Inferior parietal cortex (tissue), 1 donor: ENCODE results near the gene BTBD17.
A peak's percentile ranks its signal among the peaks of the same experiment; 100 is the strongest.

ENCODE experiments used
- DNase-seq: peaks from one replicate; pipeline ENCODE4 v3.0.0-alpha.2; 2016; ENCODE audit errors: extremely low spot score

Gene BTBD17

DNA sequence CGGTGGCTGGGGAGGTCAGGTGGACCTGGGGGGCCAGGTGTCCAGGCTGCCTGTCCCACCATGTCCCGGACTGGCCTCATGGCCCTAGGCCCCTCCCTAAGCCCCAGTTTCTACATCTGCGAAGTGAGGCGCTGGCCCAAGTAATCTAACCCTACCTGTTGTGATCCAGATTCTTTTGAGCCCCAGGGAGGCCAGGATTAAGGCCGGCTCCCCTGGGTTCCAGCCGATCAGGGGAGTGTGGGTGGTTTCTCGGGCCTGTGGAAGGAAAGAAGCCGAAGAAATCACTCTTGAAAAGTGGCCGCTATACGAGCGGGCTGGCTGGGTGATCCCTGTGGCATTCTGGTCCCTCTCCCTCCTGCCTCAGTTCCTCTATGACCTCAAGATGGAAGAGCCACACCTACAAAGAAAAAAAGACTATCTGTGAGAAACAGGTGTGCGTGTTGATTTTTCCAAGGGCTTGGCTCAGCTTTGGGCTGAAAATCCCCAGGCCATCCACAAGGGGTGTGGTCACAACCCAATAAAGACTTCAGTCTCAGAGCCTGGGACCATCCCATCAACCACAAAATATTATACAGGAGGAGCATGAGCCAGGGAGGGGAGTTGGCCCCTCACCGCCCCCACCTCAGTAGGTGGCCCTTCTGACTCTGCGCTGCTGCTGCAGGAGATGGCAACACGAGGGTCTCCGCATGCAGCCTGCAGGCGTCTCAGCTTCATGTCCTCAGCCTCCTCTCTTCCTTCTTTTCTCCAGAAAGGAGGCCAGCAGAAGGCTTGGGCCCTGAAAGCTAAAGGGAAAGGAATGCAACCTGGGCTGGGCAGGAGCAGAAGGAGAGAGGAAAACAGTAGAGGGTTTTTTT, 25.9 kb upstream of the BTBD17 start:
- no peak for DNase-seq

DNA sequence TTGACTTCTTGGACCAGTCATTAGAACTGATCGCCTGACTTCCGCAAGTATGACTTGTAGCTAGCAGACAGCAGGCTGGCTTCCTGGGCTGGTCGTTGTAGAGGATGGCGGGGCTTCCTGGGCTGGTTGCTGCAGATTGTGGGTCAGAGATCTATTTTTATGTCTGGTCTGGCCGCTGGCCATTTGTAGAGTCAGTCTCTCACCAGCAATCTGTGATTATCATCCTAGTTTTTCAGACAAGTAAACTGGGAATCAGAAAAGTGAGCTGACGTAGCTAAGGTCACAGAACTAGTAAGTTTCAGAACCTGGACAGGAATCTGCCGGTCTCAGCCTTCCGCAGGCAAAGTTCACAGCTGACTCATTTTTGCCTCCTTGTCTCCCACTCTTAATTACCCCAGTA, 24.7 kb upstream of the BTBD17 start:
- no peak for DNase-seq

DNA sequence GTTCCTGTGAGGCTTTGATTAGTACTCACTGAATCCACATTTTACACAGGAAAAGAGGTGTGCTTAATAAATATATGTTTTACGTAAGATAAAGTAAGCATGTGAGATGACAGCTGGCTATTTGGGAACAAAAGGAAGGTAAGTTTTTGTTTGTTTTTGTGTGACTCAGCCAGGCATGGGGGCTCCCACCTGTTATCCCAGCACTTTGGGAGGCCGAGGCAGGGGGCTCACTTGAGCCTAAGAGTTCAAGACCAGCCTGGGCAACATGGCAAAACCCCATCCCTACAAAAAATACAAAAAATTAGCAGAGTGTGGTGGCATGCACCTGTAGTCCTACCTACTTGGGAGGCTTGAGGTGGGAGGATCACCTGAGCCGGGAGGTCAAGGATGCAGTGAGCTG, 23.5 kb upstream of the BTBD17 start:
- DNase-seq: no peak

DNA sequence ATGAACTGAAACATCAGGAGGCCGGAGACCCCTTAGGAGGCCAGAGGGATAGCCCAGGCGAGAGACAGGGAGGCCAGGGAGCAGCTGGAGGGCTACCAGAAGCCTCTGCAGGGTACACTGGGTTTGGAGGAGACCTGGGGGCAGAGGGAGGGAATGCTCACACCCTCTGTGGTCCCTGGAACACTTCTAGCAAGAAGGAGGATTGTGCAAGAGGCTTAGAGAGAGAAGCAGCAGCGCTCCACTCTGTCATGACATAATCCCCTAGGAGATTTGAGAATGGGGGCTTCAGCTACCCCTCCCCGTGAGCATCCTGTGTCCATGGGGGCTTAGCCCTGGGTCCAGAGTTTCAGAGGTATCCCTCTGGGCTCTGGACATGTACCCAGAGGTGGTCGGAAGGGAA, 21.5 kb upstream of the BTBD17 start:
- DNase-seq: no peak

DNA sequence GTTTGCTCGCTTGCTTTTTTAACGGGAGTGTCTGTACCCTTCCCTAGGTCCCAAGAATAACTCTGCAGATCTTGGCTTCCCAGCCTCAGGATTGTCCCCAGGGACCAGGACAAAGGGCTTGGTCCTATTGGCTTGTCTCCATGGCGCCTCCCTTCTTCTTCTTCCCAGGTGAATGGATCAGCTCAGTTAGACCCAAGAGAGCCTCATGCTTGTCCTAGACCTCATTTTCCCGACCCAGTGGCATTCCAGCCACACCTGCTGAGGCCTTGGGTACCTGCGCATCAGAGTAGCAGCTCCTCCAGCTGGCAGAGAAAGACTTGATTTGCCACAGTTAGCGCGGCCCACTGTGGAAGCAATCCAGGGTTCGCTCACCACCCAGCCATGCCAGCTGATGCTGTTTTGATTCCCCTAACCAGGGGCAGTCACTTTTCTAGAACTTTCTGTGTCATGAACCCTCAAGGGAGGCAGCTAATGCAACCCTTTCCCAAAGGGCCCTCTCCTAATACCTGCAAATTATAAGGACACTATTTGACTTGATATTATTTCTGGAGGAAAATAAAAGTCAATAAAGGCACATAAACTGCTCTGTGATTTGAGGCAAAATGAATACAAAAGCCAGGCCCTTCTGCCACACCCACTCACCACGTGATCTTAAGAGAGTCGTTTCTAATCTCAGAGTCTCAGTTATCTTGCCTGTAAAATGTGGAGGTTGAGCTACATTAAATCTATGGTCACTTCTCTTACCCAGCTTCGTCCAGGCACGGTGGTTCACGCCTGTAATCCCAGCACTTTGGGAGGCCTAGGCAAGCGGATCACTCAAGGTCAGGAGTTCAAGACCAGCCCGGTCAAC, 19.5 kb upstream of the BTBD17 start:
- no peak for DNase-seq

DNA sequence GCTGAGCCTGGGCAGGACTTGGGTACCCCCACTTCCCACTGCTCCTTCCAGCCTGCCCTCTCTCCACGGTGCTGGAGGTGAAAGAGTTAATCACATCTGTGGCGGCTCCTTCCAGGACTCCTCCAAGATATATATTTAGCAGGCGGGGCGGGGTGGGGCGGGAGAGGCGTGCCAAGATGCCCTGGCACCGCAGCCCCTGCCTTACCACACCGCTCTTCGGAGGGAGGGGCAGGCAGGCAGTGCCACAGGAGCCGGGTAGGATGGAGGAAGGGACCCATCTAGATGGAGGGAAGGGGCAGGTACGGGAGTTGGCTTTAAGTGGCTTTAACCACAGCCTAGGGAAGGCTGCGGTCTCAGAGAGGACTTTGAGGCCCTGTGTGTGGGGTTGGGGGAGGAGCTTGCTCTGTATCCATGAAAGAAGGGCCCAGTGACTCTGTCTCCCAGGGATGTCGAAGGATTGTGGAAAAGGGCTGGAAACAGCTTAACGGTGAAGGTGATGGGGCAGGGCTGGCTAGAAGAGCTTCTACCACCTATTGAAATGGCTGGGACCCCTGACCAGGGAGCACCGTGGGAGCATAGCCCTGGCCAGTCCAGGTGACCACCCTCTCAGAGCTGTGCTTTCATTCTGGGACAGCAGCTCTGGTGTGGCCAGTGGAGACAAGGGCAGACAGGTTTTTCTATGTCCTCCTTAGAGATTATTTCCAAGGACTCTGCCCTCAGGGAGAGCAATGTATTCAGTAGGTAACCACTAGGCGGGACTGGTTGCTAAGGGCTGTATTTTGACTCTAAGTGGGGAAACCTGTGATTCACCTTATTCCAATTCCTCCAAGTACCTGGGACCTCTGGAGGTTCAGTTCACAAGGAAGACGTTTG, 18.7 kb upstream of the BTBD17 start:
- DNase-seq: no peak

DNA sequence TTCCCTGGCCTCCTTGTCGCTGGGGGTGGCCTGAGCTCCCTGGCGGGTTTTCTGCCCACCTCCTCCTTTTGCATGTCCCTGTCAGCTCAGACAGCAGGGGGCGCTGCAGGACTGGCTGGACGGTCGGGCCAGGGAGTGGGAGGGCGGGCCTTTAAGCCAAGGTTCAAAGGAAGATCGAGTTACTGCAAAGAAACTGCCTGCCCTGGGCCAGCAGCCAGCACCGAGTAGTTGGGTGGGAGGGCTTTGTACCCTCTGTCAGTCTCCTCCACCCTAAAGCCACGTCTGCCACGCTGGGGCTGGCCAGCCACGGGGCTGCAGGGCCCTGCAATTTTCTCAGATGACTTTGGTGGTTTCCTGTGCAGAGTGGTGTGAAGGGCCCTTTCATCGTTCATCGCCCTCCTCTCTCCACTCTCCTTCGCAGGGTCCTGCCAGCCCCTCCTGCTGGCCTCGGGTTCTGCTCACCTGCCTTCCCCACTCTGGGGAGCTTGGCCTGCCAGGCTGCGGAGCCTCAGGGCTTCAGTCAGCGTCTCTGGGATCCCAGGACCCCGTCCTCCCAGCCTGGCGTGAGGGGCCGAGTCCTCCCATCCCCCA, 17.9 kb upstream of the BTBD17 start:
- peak; percentile 84 for DNase-seq

DNA sequence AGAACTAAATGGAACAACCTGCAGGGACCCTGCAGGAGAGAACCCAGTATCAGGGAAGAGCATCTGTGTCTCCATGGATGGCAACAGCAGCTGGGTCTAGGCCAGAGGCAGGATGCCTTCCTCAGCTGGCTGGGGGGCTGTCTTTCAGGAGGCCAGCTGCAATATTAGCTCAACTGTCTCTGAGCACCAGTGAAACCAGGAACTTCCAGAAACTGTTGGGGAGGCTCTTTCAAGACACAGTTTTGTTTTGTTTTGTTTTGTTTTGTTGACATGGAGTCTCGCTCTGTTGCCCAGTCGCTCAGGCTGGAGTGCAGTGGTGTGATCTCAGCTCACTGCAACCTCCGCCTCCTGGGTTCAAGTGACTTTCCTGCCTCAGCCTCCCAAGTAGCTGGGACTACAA, 13.2 kb upstream of the BTBD17 start:
- DNase-seq: no peak

DNA sequence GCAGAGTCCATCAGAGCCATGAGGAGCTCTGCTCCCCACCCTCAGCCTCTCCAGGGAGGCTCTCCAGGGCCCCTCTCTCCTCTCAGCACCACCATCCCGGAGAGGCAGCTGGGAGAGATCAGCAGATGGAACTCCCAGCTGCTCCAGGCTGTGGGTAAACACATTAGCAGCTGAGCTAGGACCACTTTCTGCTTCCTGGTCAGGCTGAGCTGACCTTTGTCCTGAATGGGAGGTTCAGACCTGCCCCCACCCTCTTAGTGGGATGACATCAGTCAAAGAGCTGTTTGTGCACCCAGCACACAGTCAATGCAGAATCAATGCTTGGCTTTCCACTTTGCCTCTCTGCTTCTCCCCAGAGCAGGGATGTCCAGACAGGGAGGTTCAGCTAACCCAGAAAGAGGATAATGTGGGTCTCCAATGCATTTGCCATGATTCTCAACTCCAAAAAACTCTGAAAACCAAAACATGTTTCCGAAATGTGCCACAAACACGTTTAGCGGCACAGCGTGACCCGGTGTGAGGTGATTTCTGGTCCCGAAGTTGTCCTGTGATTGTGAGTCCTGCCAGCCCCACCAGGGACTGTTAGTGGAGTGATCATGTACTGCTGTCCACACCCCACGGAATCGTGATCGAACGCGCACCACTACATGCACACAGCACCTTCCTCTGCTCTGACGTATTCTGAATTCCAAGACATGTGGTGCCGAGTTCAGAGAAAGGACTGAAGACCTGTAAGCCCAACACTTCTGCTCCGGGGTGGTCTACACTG, 12.4 kb upstream of the BTBD17 start:
- DNase-seq: peak; percentile 79

DNA sequence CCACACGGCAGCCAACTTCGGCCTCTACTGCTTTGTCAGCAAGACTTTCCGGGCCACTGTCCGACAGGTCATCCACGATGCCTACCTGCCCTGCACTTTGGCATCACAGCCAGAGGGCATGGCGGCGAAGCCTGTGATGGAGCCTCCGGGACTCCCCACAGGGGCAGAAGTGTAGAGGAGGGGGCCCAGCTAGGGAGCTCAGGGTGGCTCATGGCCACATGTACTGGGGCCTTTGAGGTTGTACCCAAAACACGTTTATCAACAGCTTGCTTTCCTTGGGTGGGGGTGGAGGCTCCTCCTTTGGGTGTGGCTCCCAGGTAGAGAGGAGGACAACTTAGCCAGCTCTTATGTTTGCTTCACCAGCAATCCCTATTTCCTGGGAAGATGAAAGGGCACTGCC, 10.8 kb upstream of the BTBD17 start:
- no peak for DNase-seq

DNA sequence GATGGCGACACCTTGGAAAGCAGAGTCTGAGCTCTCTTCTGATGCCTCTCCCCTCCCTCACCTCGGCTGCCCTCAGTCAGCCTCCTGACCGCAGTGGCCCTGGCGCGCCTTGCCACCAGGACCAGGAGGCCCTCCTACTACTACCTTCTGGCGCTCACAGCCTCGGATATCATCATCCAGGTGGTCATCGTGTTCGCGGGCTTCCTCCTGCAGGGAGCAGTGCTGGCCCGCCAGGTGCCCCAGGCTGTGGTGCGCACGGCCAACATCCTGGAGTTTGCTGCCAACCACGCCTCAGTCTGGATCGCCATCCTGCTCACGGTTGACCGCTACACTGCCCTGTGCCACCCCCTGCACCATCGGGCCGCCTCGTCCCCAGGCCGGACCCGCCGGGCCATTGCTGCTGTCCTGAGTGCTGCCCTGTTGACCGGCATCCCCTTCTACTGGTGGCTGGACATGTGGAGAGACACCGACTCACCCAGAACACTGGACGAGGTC, 10.0 kb upstream of the BTBD17 start:
- DNase-seq: no peak

DNA sequence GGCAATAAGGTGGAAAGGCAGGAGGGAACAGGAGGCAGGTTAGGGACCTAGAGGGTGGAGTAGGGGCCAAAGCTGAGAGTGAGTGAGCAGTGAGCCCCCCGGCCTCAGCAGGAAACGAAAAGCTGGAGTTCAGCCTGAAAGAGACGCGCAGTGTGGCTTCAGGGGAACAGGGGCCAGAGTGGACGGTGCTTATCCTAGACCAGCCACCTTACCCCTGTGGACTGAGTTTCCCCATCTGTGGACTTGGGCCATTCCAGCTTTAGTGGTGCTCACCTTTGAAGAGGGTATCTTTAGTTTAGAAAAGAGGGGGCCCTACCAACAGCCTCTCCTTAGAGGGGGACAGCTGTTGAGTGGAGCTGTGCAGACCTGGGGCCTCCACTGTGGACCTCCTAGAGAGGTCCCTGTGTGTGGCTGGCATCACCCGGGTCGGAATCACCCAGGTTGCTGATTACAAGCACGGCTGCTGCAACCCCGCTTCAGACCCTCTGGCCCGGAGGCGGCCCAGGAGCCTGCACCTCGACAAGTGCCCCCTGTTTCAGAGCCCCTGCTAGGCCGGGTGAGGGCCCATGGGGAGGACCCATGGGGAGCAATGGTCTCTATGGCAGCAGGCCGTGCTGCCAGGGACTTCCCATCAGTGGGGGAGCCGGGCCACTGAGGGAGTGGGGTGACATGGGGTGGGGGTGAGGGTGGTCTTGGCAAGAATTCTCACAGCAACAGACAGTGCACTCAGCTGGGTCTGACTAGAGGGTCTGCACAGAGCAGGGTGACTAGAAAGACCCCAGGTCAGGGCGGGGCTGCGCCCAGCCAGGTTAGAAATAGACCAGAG, 8.2 kb upstream of the BTBD17 start:
- no peak for DNase-seq

DNA sequence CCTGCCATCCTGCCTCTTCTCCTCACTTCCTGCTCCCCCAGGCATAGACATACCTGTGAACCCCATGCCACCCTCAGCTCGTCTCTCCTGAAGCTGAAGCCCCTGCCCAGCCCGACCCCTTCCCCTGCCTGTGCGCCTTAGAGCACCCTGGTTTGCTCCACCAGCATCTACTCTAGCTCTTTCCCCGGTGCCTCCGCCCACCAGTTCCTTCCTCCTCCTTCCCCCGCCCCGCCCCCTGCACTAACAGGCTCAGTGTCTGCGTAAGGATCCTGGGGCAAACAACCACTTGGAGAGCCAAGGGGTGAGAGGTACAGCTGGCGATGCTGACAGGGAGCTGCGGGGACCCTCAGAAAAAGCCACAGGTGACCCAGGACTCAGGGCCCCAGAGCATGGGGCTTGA, 7.6 kb upstream of the BTBD17 start:
- no peak for DNase-seq

DNA sequence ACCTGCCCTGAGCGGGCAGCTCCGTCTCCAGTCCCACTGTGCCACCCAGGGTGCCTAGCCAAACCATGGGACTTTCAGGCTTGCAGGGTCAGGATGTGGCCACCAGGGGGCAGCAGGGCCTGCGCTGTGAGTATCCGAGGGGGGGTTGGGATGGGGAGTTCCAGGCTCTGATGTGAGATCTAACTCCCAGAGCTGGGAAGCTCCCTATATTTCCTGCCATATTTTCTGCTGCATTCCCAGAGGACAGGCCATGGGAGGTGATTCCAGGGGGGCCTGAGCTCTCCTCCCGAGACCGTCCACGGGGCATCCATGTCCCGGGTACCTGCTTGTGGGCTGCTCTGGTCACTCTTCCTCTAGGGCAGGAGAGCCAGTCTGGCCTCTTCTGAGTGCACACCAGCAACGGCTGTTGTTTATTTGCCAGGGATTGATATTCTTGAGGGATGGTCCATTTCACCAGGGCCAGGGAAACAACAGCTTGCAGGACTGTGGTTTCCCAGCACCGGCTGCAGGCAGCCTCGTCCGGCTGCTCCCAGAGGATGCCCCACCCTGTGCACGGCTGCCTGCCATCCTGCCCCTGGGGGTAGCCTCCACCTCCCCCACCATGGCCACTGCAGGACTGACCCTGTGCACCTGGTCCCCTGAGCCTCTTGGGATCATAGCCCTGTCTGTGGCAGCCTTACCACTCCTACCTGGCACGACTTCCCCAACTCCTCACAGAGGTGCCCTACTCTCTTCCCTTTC, 6.8 kb upstream of the BTBD17 start:
- peak; percentile 78 for DNase-seq

DNA sequence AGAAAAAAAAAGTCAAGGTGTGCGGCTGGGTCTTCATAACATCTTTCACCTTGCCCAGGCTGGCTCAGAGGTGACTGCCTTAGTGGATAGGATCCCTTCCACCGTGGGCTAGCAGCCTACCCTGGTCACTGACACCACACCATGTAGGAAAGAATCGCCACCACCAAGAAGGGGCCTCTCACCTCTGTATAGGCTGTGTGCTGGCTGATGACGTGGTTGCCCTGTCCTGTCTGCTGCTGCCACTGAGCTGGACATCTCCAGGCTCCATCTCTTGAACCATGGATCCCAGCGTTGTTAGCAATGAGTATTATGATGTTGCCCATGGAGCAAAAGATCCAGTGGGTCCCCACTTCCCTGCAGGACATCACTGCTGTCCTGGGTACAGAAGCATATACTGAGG, 5.5 kb upstream of the BTBD17 start, which contains the start of gene GPR142:
Gene GPR142, plus strand, starts transcription at position 301 of the 400 bp plus-strand sequence. CDS start 2,035 bp downstream, outside the sequence.
- no peak for DNase-seq

DNA sequence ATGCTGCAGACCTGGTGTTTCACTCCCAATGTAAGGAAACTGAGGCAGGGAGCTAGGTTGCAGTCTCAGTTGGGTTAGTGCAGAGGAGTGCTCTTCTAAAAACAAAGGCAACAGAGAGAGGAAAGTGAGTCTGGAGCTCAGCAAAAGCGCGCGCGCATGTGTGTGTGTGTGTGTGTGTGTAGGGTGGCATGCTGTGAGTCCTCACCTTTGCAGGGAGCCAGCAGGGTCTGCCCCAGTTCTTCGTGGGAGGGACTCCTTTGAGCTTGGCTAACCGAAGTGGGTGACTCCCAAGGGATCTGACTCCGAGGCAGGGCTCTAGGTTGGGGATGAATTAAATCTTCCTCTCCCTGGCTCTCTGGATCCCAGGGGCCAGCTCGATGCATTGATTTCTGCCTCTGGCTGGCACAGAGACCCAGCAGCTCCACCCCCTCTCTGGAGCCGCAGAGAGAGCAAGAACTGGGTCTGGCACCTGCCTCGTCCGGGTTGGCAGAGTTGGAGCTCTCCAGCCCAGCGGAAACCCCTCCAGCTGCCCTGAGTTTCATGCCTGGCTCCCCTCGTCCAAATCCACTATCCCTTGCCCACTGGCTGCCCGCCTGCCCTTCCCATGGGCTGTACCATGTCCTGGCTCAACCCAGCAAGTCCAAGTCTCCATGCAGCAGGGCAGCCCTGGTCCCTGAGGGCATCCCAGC, 1.3 kb upstream of the BTBD17 start:
- DNase-seq: no peak

DNA sequence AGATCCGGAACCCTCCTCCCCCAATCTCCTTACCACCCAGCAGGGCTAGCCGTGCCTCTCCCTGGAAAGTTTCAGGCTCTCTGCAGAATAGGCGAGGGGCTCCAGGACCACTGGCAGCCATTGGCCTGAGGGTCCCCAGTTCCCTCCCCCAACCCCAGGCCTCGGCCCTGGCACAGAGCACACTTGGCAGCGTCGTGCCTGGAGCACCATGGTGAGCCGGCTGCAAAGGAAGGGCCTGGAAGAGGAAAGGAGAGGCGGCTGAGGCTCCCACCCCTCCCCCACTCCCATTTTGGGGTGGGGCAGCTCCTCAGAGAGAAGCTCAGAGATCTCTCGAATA, 369 bp upstream of the BTBD17 start:
- DNase-seq: no peak

DNA sequence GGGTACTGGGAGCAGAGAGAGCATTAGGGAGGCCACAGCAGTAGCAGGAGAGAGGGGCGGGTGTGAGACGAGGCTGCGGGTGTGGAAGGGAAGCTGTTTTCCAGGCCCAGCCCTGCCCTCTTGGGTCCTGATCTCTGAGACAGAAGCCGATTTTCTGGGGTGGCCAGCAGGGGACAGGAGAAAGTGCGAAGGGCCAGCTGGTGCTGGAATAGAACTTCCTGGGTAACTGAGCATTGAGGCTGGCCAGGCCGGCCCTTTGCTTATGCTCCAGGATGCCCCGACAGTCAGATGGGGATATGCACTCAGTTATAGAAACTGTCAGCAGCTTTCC, 804 bp downstream of the BTBD17 start:
- no peak for DNase-seq

DNA sequence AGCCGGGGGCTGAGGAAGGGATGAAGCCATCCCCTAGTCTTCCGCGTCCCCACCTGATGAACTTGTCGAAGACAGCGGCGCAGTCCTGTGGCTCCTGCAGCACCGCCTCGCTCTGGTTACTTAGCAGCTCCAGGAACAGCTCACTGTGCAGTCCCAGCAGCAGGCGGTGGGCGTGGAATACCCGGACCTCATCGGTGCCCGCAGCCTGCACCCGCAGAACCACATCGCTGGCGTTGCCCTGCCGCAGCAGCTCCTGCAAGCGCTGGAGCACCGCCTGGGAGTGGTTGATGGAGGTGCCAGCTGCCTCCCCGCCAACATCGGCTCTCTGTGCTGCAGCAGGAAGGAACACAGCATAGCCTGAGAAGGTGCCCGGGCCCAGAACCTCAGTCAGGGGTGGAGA, 1.8 kb downstream of the BTBD17 start:
- no peak for DNase-seq
